ENCODE data around the gene LGALSL.

LGALSL gene

GRCh38 chr2:64472881-64473280, 18.9 kb downstream of the LGALSL start:
- DNase-seq = no peak

GRCh38 chr2:64474121-64474571, 20.2 kb downstream of the LGALSL start:
- no peak for DNase-seq

GRCh38 chr2:64474636-64475035, 20.7 kb downstream of the LGALSL start:
- no peak for DNase-seq

- DNase-seq = no peak
Measured at GRCh38 chr2:64477037-64477436, 23.1 kb downstream of the LGALSL start.

- no peak for DNase-seq
Measured at GRCh38 chr2:64477979-64478378, 24.0 kb downstream of the LGALSL start.

- DNase-seq = no peak
Measured at GRCh38 chr2:64478502-64479230, 24.7 kb downstream of the LGALSL start.

- DNase-seq = no peak
Measured at GRCh38 chr2:64479259-64480117, 25.5 kb downstream of the LGALSL start.

GRCh38 chr2:64481665-64482064, 27.7 kb downstream of the LGALSL start:
- DNase-seq = no peak

GRCh38 chr2:64482243-64482642, 28.3 kb downstream of the LGALSL start:
- DNase-seq = no peak

GRCh38 chr2:64482765-64483504, 29.0 kb downstream of the LGALSL start:
- no peak for DNase-seq

GRCh38 chr2:64485331-64485730, 31.4 kb downstream of the LGALSL start:
- DNase-seq = no peak

- DNase-seq = no peak
Measured at GRCh38 chr2:64485961-64486360, 32.0 kb downstream of the LGALSL start.

GRCh38 chr2:64487256-64488049, 33.5 kb downstream of the LGALSL start:
- DNase-seq = no peak

- peak; percentile 70 for DNase-seq
Measured at GRCh38 chr2:64488050-64488974, 34.4 kb downstream of the LGALSL start.

GRCh38 chr2:64489081-64489751, 35.3 kb downstream of the LGALSL start:
- no peak for DNase-seq

- DNase-seq = no peak
Measured at GRCh38 chr2:64491426-64491825, 37.5 kb downstream of the LGALSL start.

- no peak for DNase-seq
Measured at GRCh38 chr2:64492272-64492671, 38.3 kb downstream of the LGALSL start.

GRCh38 chr2:64492821-64493220, 38.9 kb downstream of the LGALSL start:
- DNase-seq = no peak

GRCh38 chr2:64493788-64494187, 39.8 kb downstream of the LGALSL start:
- DNase-seq = no peak

GRCh38 chr2:64498438-64498837, 44.5 kb downstream of the LGALSL start:
- DNase-seq = no peak

- DNase-seq = no peak
Measured at GRCh38 chr2:64500549-64500948, 46.6 kb downstream of the LGALSL start.

All from activated CD4-positive, alpha-beta T cell treated with anti-CD3 and anti-CD28 coated beads for 1 hour (primary cell).